Measurements from ENCODE around the gene MEGF9. TPM values are rescaled to one million over a fixed set of nuclear protein-coding genes. Genes with fewer than 3 reads are reported as not detected.

Gene MEGF9
- total and polyA plus RNA-seq, 2 donors (not counting 1 experiment from before 2014, with no cell fraction given) = 3.5 to 11.3 TPM

DNA sequence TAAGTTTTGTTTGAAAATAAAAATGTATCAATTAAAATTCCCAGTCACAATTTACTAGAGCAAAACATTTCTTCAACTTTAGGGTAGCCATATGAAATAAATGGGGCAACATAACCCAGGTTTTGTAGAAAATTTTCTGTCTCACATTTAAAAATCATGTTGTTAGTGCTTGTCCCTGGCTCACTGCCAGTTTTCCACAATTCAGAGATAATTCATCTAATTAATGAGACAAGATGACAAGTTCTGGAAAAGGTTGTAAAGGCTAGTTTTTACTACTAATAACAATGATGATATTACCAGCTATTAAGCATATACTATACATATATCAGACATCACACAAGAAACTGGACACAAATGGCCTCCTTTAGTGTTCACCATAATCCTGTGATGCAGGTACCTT, 45.9 kb downstream of the MEGF9 start:
- DNase-seq = no peak
- no peak overlapping the region for H2AFZ ChIP-seq (ENCODE audit: insufficient read depth, low read depth, low read length, poor library complexity, severe bottlenecking)
- H3K9me3 Mint-ChIP-seq (ENCODE audit: insufficient read depth) = no peaks in the 10 kb centered on the region
- no peak for ATAC-seq (ENCODE audit: low read depth)
- H4K20me1 ChIP-seq (ENCODE audit: control insufficient read depth, insufficient read depth, low read length, poor library complexity, severe bottlenecking) = peaks cover 8% of the 10 kb centered on the region
- TF ChIP-seq, protein P1, sequence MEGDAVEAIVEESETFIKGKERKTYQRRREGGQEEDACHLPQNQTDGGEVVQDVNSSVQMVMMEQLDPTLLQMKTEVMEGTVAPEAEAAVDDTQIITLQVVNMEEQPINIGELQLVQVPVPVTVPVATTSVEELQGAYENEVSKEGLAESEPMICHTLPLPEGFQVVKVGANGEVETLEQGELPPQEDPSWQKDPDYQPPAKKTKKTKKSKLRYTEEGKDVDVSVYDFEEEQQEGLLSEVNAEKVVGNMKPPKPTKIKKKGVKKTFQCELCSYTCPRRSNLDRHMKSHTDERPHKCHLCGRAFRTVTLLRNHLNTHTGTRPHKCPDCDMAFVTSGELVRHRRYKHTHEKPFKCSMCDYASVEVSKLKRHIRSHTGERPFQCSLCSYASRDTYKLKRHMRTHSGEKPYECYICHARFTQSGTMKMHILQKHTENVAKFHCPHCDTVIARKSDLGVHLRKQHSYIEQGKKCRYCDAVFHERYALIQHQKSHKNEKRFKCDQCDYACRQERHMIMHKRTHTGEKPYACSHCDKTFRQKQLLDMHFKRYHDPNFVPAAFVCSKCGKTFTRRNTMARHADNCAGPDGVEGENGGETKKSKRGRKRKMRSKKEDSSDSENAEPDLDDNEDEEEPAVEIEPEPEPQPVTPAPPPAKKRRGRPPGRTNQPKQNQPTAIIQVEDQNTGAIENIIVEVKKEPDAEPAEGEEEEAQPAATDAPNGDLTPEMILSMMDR (IDR thresholded peaks at IDR 0.05) = no peak
- TF ChIP-seq EZH2 (IDR thresholded peaks at IDR 0.05; ENCODE audit: borderline replicate concordance, insufficient read depth, low read depth, low read length, poor library complexity, severe bottlenecking) = no peak
- H3K27ac ChIP-seq (ENCODE audit: low read length in 2 of 2) = no peak overlapping the region
- H3K9me3 ChIP-seq (ENCODE audit: control extremely low read depth in 1 of 3, control insufficient read depth in 2 of 3, insufficient read depth in 1 of 3, low read length in 2 of 3) = no peaks in the 10 kb centered on the region
- intact Hi-C loops (cut with micrococcal nuclease) = no loop called here
- ChIA-PET CTCF (no interaction called here), POLR2A (no interaction called here)
- no peaks in the 10 kb centered on the region for H3K27me3 ChIP-seq (replicated peaks in 1 of 4; ENCODE audit: control extremely low read depth in 1 of 4, control insufficient read depth in 3 of 4, insufficient read depth in 4 of 4, low read length in 3 of 4)
- no peak overlapping the region for H3K4me2 ChIP-seq (replicated peaks; ENCODE audit: low read depth, low read length, poor library complexity, severe bottlenecking)
- H3K79me2 ChIP-seq (ENCODE audit: control insufficient read depth, insufficient read depth, low read length) = peaks cover 26% of the 10 kb centered on the region
- H3K4me3 Mint-ChIP-seq = no peak overlapping the region
- peaks cover 10% of the 10 kb centered on the region for H3K4me1 Mint-ChIP-seq
- no peak overlapping the region for H3K4me3 ChIP-seq (ENCODE audit: control extremely low read depth in 1 of 5, extremely low read depth in 1 of 5, insufficient read depth in 1 of 5, low read depth in 2 of 5, low read length in 4 of 5)
- H3K36me3 ChIP-seq (replicated peaks in 1 of 2; ENCODE audit: control extremely low read depth in 1 of 2, control insufficient read depth in 1 of 2, extremely low read depth in 1 of 2, insufficient read depth in 2 of 2, low read length in 1 of 2) = no peaks in the 10 kb centered on the region
- peaks cover 0 to 3% of the 10 kb centered on the region in 2 donors for H3K4me1 ChIP-seq (ENCODE audit: control insufficient read depth in 2 of 2, insufficient read depth in 2 of 2, low read length in 2 of 2)
- H3K9ac ChIP-seq (ENCODE audit: low read length) = no peak overlapping the region
- H3K27ac Mint-ChIP-seq = no peak overlapping the region
- H3K27me3 Mint-ChIP-seq = no peaks in the 10 kb centered on the region

DNA sequence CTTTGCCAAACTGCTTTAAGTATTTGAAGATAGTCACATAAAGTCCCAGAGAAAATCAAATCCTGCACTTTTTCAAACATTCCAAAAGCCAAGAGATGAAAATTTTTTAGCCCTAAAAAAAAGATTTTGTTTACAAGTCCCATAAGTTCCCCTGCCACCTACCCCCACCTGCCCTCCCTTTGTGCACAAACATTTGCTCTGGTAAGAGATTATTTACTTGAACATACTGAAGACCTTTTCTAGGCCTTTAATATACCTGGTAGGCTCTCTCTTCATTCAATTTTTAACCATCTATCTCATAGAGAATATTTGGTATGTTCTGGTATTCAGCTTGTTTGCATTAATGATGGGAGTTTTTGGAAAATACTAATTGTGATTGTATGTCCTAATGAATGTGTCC, 50.3 kb downstream of the MEGF9 start:
- Histone ChIP-seq H3K27ac (ENCODE audit: low read length in 2 of 2) (no peak overlapping the region), H3K4me1 (ENCODE audit: control insufficient read depth in 2 of 2, insufficient read depth in 2 of 2, low read length in 2 of 2) (peaks cover 0 to 7% of the 10 kb centered on the region in 2 donors), H3K4me3 (ENCODE audit: control extremely low read depth in 1 of 5, extremely low read depth in 1 of 5, insufficient read depth in 1 of 5, low read depth in 2 of 5, low read length in 4 of 5) (no peak overlapping the region), H4K20me1 (ENCODE audit: control insufficient read depth, insufficient read depth, low read length, poor library complexity, severe bottlenecking) (no peaks in the 10 kb centered on the region), H3K36me3 (replicated peaks in 1 of 2; ENCODE audit: control extremely low read depth in 1 of 2, control insufficient read depth in 1 of 2, extremely low read depth in 1 of 2, insufficient read depth in 2 of 2, low read length in 1 of 2) (no peaks in the 10 kb centered on the region), H3K9ac (ENCODE audit: low read length) (no peak overlapping the region), H3K27me3 (replicated peaks in 1 of 4; ENCODE audit: control extremely low read depth in 1 of 4, control insufficient read depth in 3 of 4, insufficient read depth in 4 of 4, low read length in 3 of 4) (no peaks in the 10 kb centered on the region), H3K9me3 (ENCODE audit: control extremely low read depth in 1 of 3, control insufficient read depth in 2 of 3, insufficient read depth in 1 of 3, low read length in 2 of 3) (no peaks in the 10 kb centered on the region), H3K4me2 (replicated peaks; ENCODE audit: low read depth, low read length, poor library complexity, severe bottlenecking) (no peak overlapping the region), H3K79me2 (ENCODE audit: control insufficient read depth, insufficient read depth, low read length) (peaks cover 13% of the 10 kb centered on the region), H2AFZ (ENCODE audit: insufficient read depth, low read depth, low read length, poor library complexity, severe bottlenecking) (no peak overlapping the region)
- H3K27ac Mint-ChIP-seq = no peak overlapping the region
- POLR2A ChIA-PET = no interaction called here
- TF ChIP-seq EZH2 (IDR thresholded peaks at IDR 0.05; ENCODE audit: borderline replicate concordance, insufficient read depth, low read depth, low read length, poor library complexity, severe bottlenecking) = no peak
- TF ChIP-seq, protein P1 (IDR thresholded peaks at IDR 0.05) = no peak
- no peaks in the 10 kb centered on the region for H3K27me3 Mint-ChIP-seq
- no peak overlapping the region for H3K4me3 Mint-ChIP-seq
- intact Hi-C loops (cut with micrococcal nuclease) = no loop called here
- no peak for DNase-seq
- H3K4me1 Mint-ChIP-seq = peaks cover 19% of the 10 kb centered on the region
- ATAC-seq (ENCODE audit: low read depth) = no peak
- CTCF ChIA-PET = no interaction called here
- no peaks in the 10 kb centered on the region for H3K9me3 Mint-ChIP-seq (ENCODE audit: insufficient read depth)
